ENCODE data around the gene KCNE1. TPM values are rescaled to one million over a fixed set of nuclear protein-coding genes. Genes with fewer than 3 reads are reported as not detected.
"Not testable (repeated sequence)": the region's sequence is repeated elsewhere in the genome, so short reads cannot be mapped to it uniquely, and the experiment has no call there.

Gene KCNE1
- total RNA-seq, 1 donor from 2014 or later = under 0.01 TPM

- not testable (repeated sequence) for DNase-seq (ENCODE audit: low read depth in 2 of 2)
These were observed 88.2 kb downstream of the KCNE1 start, which contains the start of gene SMIM34 for GRCh38 chr21:34423805-34424204. Gene SMIM34 (minus strand): TSS chr21:34423951. CDS start chr21:34423839, 112 bp downstream.

- not testable (repeated sequence) for DNase-seq (ENCODE audit: low read depth in 2 of 2)
These were observed 94.4 kb downstream of the KCNE1 start for GRCh38 chr21:34417448-34418077.

GRCh38 chr21:34407294-34407693 lies 104.7 kb downstream of the KCNE1 start:
- DNase-seq (ENCODE audit: low read depth in 2 of 2) = not testable (repeated sequence)

- not testable (repeated sequence) for DNase-seq (ENCODE audit: low read depth in 2 of 2)
These were observed 105.3 kb downstream of the KCNE1 start for GRCh38 chr21:34406676-34407075.

- not testable (repeated sequence) for DNase-seq (ENCODE audit: low read depth in 2 of 2)
These were observed 105.9 kb downstream of the KCNE1 start for GRCh38 chr21:34406102-34406501.

- DNase-seq (ENCODE audit: low read depth in 2 of 2) = not testable (repeated sequence)
These were observed 106.3 kb downstream of the KCNE1 start for GRCh38 chr21:34405686-34406085.

GRCh38 chr21:34404742-34405141 lies 107.3 kb downstream of the KCNE1 start:
- DNase-seq (ENCODE audit: low read depth in 2 of 2) = not testable (repeated sequence)

GRCh38 chr21:34400522-34400921 lies 111.5 kb downstream of the KCNE1 start:
- DNase-seq (ENCODE audit: low read depth in 2 of 2) = not testable (repeated sequence)

Other genes with a start within 250 kb of the KCNE1 start
- gene KCNE2, start 148.2 kb downstream of the KCNE1 start, total RNA-seq = not detected in 2 replicates
- gene SMIM11, start 136.7 kb downstream of the KCNE1 start, total RNA-seq = 1.4 and 5.6 TPM in 2 replicates
- gene SMIM34, start 88.3 kb downstream of the KCNE1 start, total RNA-seq = not detected in 2 replicates
- 24.9 and 35.9 TPM in 2 replicates for gene RCAN1, start 102.9 kb upstream of the KCNE1 start, total RNA-seq
- not detected in 2 replicates for gene CLIC6, start 156.8 kb upstream of the KCNE1 start, total RNA-seq